Dendritic cell treated with granulocyte-macrophage colony-stimulating factor and Interleukin-4, amounts not matched to agents 40 ng/mL and 50 ng/mL, for 4 days (primary cell): ENCODE results near the gene THSD8.
A peak's percentile ranks its signal among the peaks of the same experiment; 100 is the strongest.
"Not testable (repeated sequence)": the region's sequence is repeated elsewhere in the genome, so short reads cannot be mapped to it uniquely, and the experiment has no call there.

ENCODE experiments used
- H3K27ac Mint-ChIP-seq: one replicate; pipeline ENCODE4 v1.8.0; 2022; ENCODE audit warnings: mild to moderate bottlenecking, mixed read lengths
- H3K27me3 Mint-ChIP-seq: one replicate; pipeline ENCODE4 v1.8.0; 2022; ENCODE audit warnings: mild to moderate bottlenecking, mixed read lengths
- H3K36me3 Mint-ChIP-seq: one replicate; pipeline ENCODE4 v1.8.0; 2022; ENCODE audit warnings: low read depth, mixed read lengths
- H3K4me1 Mint-ChIP-seq: one replicate; pipeline ENCODE4 v1.8.0; 2022; ENCODE audit warnings: low read depth, mixed read lengths
- H3K4me3 Mint-ChIP-seq: one replicate; pipeline ENCODE4 v1.8.0; 2022; ENCODE audit warnings: mild to moderate bottlenecking, moderate library complexity, mixed read lengths
- H3K9me3 Mint-ChIP-seq: one replicate; pipeline ENCODE4 v1.8.0; 2022; ENCODE audit warnings: mixed read lengths
- intact Hi-C: fragments of 100-400 bp; cut with micrococcal nuclease; formaldehyde crosslinking; loops from one replicate; pipeline ENCODE4 v1.15.0; 2022

Gene THSD8

GRCh38 chr19:12834976-12835757, 33.3 kb downstream of the THSD8 start:
- H3K36me3 Mint-ChIP-seq: no peaks in the 10 kb centered on the region
- H3K27me3 Mint-ChIP-seq: peaks cover 90% of the 10 kb centered on the region
- no peaks in the 10 kb centered on the region for H3K9me3 Mint-ChIP-seq
- intact Hi-C loops: no loop called here
- H3K27ac Mint-ChIP-seq: no peak overlapping the region
- no peak overlapping the region for H3K4me3 Mint-ChIP-seq
- H3K4me1 Mint-ChIP-seq: peaks cover 32% of the 10 kb centered on the region

- intact Hi-C loops: no loop called here
- Mint-ChIP-seq H3K4me3 (no peak overlapping the region), H3K4me1 (peaks cover 45% of the 10 kb centered on the region), H3K9me3 (no peaks in the 10 kb centered on the region), H3K27ac (no peak overlapping the region), H3K27me3 (peaks cover 90% of the 10 kb centered on the region), H3K36me3 (no peaks in the 10 kb centered on the region)
These were observed 34.6 kb downstream of the THSD8 start for GRCh38 chr19:12836529-12836863.

- Mint-ChIP-seq H3K27me3 (peaks cover 89% of the 10 kb centered on the region), H3K9me3 (no peaks in the 10 kb centered on the region), H3K4me3 (no peak overlapping the region), H3K36me3 (no peaks in the 10 kb centered on the region), H3K4me1 (peaks cover 48% of the 10 kb centered on the region), H3K27ac (no peak overlapping the region)
- intact Hi-C loops: no loop called here
These were observed 35.4 kb downstream of the THSD8 start for GRCh38 chr19:12837225-12837624.

- Mint-ChIP-seq H3K4me1 (peaks cover 43% of the 10 kb centered on the region), H3K4me3 (peak within 1 kb of the TSS; percentile 60), H3K36me3 (no peaks in the 10 kb centered on the region), H3K27me3 (peaks cover 86% of the 10 kb centered on the region), H3K9me3 (no peaks in the 10 kb centered on the region), H3K27ac (no peak within 1 kb of the TSS)
- intact Hi-C loops: no loop called here
These were observed 36.5 kb downstream of the THSD8 start, which contains the start of gene MAST1 for GRCh38 chr19:12838182-12838885. TSS of gene MAST1 (plus strand) at chr19:12838515. CDS start at chr19:12838573, 58 bp downstream.

GRCh38 chr19:12838886-12839756, 37.3 kb downstream of the THSD8 start:
- peaks cover 43% of the 10 kb centered on the region for H3K4me1 Mint-ChIP-seq
- H3K36me3 Mint-ChIP-seq: no peaks in the 10 kb centered on the region
- H3K27me3 Mint-ChIP-seq: peaks cover 90% of the 10 kb centered on the region
- H3K4me3 Mint-ChIP-seq: peak overlapping the region; percentile 14
- H3K27ac Mint-ChIP-seq: no peak overlapping the region
- intact Hi-C loops: no loop called here
- H3K9me3 Mint-ChIP-seq: no peaks in the 10 kb centered on the region

GRCh38 chr19:12840091-12841079, 38.5 kb downstream of the THSD8 start:
- Mint-ChIP-seq H3K27me3 (peaks cover 82% of the 10 kb centered on the region), H3K4me1 (peaks cover 38% of the 10 kb centered on the region), H3K9me3 (no peaks in the 10 kb centered on the region), H3K27ac (no peak overlapping the region), H3K36me3 (no peaks in the 10 kb centered on the region), H3K4me3 (peak overlapping the region; percentile 41)
- intact Hi-C loops: no loop called here

GRCh38 chr19:12841094-12841493, 39.2 kb downstream of the THSD8 start:
- no peaks in the 10 kb centered on the region for H3K36me3 Mint-ChIP-seq
- peak overlapping the region; percentile 41 for H3K4me3 Mint-ChIP-seq
- H3K9me3 Mint-ChIP-seq: no peaks in the 10 kb centered on the region
- intact Hi-C loops: no loop called here
- H3K27ac Mint-ChIP-seq: no peak overlapping the region
- peaks cover 38% of the 10 kb centered on the region for H3K4me1 Mint-ChIP-seq
- peaks cover 75% of the 10 kb centered on the region for H3K27me3 Mint-ChIP-seq

GRCh38 chr19:12842511-12842910, 40.6 kb downstream of the THSD8 start:
- Mint-ChIP-seq H3K9me3 (no peaks in the 10 kb centered on the region), H3K36me3 (no peaks in the 10 kb centered on the region), H3K4me3 (no peak overlapping the region), H3K27me3 (peaks cover 76% of the 10 kb centered on the region), H3K27ac (no peak overlapping the region), H3K4me1 (peaks cover 35% of the 10 kb centered on the region)
- intact Hi-C loops: no loop called here

GRCh38 chr19:12843328-12843727, 41.5 kb downstream of the THSD8 start:
- Mint-ChIP-seq H3K4me1 (peaks cover 38% of the 10 kb centered on the region), H3K27me3 (peaks cover 76% of the 10 kb centered on the region), H3K4me3 (no peak overlapping the region), H3K27ac (no peak overlapping the region), H3K36me3 (no peaks in the 10 kb centered on the region), H3K9me3 (no peaks in the 10 kb centered on the region)
- intact Hi-C loops: no loop called here

GRCh38 chr19:12843999-12844732, 42.3 kb downstream of the THSD8 start:
- intact Hi-C loops: no loop called here
- H3K36me3 Mint-ChIP-seq: no peaks in the 10 kb centered on the region
- no peak overlapping the region for H3K27ac Mint-ChIP-seq
- H3K27me3 Mint-ChIP-seq: peaks cover 70% of the 10 kb centered on the region
- H3K9me3 Mint-ChIP-seq: no peaks in the 10 kb centered on the region
- H3K4me1 Mint-ChIP-seq: peaks cover 29% of the 10 kb centered on the region
- no peak overlapping the region for H3K4me3 Mint-ChIP-seq

- intact Hi-C loops: loop anchor here (2.0 kb wide), 1 partner anchor 80 kb away; no protein-coding TSS in a partner anchor
- H3K4me1 Mint-ChIP-seq: peaks cover 12% of the 10 kb centered on the region
- not testable (repeated sequence) for H3K36me3 Mint-ChIP-seq, H3K27ac Mint-ChIP-seq, H3K4me3 Mint-ChIP-seq, H3K9me3 Mint-ChIP-seq
- H3K27me3 Mint-ChIP-seq: peaks cover 59% of the 10 kb centered on the region
These were observed 44.7 kb downstream of the THSD8 start for GRCh38 chr19:12846613-12847012.
